GM12878 (cell line): ENCODE data around the gene SIM2. TPM values are rescaled to one million over a fixed set of nuclear protein-coding genes. Genes with fewer than 3 reads are reported as not detected.

ENCODE experiments used
- ATAC-seq: fragments of 200-7000 bp; cut with Tn5 transposase; 3 replicates; pipeline ENCODE4 v1.9.1; 2020; ENCODE audit warnings: mild to moderate bottlenecking, moderate library complexity
- BruUV-seq: library from RNA; stranded (reverse); fragments of 400-500 nt; replicated peaks from 2 replicates; lab custom pipeline; 2021; lab: Mats Ljungman, UMichigan
- CTCF ChIA-PET: fragments of 300-600 bp; sonication (Branson Sonifier 250); formaldehyde crosslinking; extraction: SDS; loops from one replicate; lab custom pipeline; 2021; ENCODE audit warnings: inconsistent platforms; lab: Yijun Ruan, JAX
- POLR2A ChIA-PET: fragments of 350-600 bp; formaldehyde crosslinking; extraction: SDS; loops from one replicate; lab custom pipeline; 2021; ENCODE audit warnings: inconsistent platforms; lab: Charles Lee
- RAD21 ChIA-PET: fragments of 300-600 bp; sonication (Branson Sonifier 250); formaldehyde crosslinking; loops from one replicate; lab custom pipeline; 2023; ENCODE audit warnings: antibody characterized with exemption; ENCODE audit not compliant: unreplicated experiment; lab: Charles Lee
- SMC1A ChIA-PET: fragments of 300-600 bp; sonication (Branson Sonifier 250); formaldehyde crosslinking; loops from one replicate; lab custom pipeline; 2023; ENCODE audit not compliant: unreplicated experiment, uncharacterized antibody; lab: Charles Lee
- DNase-seq: peaks from one replicate; pipeline ENCODE4 v3.0.0-alpha.2; 2011; ENCODE audit warnings: low read depth, low spot score
- FAIRE-seq: peaks from 3 replicates; lab custom pipeline; 2011; peaks lifted over from hg19 to GRCh38; lab: Jason Lieb, UNC
- H2AFZ ChIP-seq: 2 replicates; pipeline ENCODE4 v1.6.0; 2011; ENCODE audit warnings: low read depth, low read length, control low read depth; ENCODE audit not compliant: control insufficient read depth
- H3K27ac ChIP-seq: 2 replicates; pipeline ENCODE4 v1.5.1; 2011; ENCODE audit warnings: control low read depth; ENCODE audit not compliant: control insufficient read depth, insufficient read depth
- H3K27me3 ChIP-seq, 2 experiments: replicated peaks in 1 of 2; 2 replicates each; pipeline versions ENCODE4 v1.6.0 to v1.6.1; 2011; ENCODE audit warnings: low read length in 1 of 2; ENCODE audit not compliant: control insufficient read depth in 2 of 2, insufficient read depth in 2 of 2
- H3K36me3 ChIP-seq, 2 experiments: 2 replicates each; pipeline ENCODE4 v1.5.1; 2011; ENCODE audit warnings: low read length in 1 of 2; ENCODE audit not compliant: control insufficient read depth in 2 of 2, insufficient read depth in 2 of 2
- H3K4me1 ChIP-seq: 2 replicates; pipeline ENCODE4 v1.6.1; 2011; ENCODE audit warnings: mild to moderate bottlenecking, low read length, moderate library complexity, mixed read lengths; ENCODE audit not compliant: control insufficient read depth, insufficient read depth
- H3K4me2 ChIP-seq: 2 replicates; pipeline ENCODE4 v1.6.0; 2011; ENCODE audit warnings: control low read depth; ENCODE audit not compliant: control insufficient read depth, insufficient read depth
- H3K4me3 ChIP-seq: fragments of 200-600 bp; sonication (generic); 2 replicates; pipeline ENCODE4 v1.5.1; 2016
- H3K79me2 ChIP-seq: 2 replicates; pipeline ENCODE4 v1.6.0; 2011; ENCODE audit warnings: low read length; ENCODE audit not compliant: control insufficient read depth, insufficient read depth
- H3K9ac ChIP-seq: 2 replicates; pipeline ENCODE4 v1.8.0; 2011; ENCODE audit warnings: low read length, control low read depth, mixed read lengths; ENCODE audit not compliant: control insufficient read depth, insufficient read depth
- H3K9me3 ChIP-seq: replicated peaks from 3 replicates; pipeline ENCODE4 v1.5.1; 2011; ENCODE audit warnings: mild to moderate bottlenecking, low read length; ENCODE audit not compliant: control insufficient read depth, insufficient read depth
- H4K20me1 ChIP-seq: 2 replicates; pipeline ENCODE4 v1.6.0; 2011; ENCODE audit not compliant: control insufficient read depth, insufficient read depth
- ASH2L ChIP-seq: fragments of 300-600, 200-600 bp; sonication (generic); IDR thresholded peaks from 2 replicates; pipeline ENCODE4 v1.6.1; 2017; ENCODE audit warnings: low read depth, mild to moderate bottlenecking, borderline replicate concordance
- CHD1 ChIP-seq: IDR thresholded peaks from 2 replicates; pipeline ENCODE4 v1.6.1; 2012; ENCODE audit warnings: low read depth, low read length, improper control_type of control experiment
- NR2F1 ChIP-seq: fragments of 450-650 bp; conservative IDR thresholded peaks from 2 replicates; pipeline ENCODE4 v1.6.1; 2017; ENCODE audit warnings: mild to moderate bottlenecking
- TCF7 ChIP-seq: IDR thresholded peaks from 2 replicates; pipeline ENCODE4 v1.6.1; 2014; ENCODE audit warnings: antibody characterized with exemption, borderline replicate concordance
- ZBTB11 ChIP-seq: fragments of 450-650 bp; formaldehyde crosslinking; IDR thresholded peaks from 2 replicates; pipeline ENCODE4 v1.5.0; 2022; ENCODE audit warnings: mild to moderate bottlenecking, missing genetic modification characterization
- WGBS: methylation state at CpG from one replicate; pipeline ENCODE4 v1.1.6; 2016; ENCODE audit warnings: low lambda C conversion rate; ENCODE audit not compliant: insufficient replicate concordance, insufficient coverage; ENCODE audit errors: missing lambda C conversion rate; 5-methylcytosine and 5-hydroxymethylcytosine counted together
- in situ Hi-C: fragments of 300-500 bp; cut with MboI; formaldehyde crosslinking; loops from 9 replicates; pipeline ENCODE4 v1.14.3; 2018; ENCODE audit warnings: mixed read lengths
- intact Hi-C: fragments of 100-400 bp; cut with micrococcal nuclease; formaldehyde crosslinking; loops from one replicate; pipeline ENCODE4 v1.14.2; 2022; ENCODE audit not compliant: unreplicated experiment
- polyA plus RNA-seq, 11 experiments: library from polyadenylated mRNA; depleted of rRNA in 4 of 11; unstranded in 6 of 11; stranded (reverse) in 5 of 11; fragments of >200 nt; fragmentation: Nextera tagmentation in 4 of 11; fragmentation: Illumina TruSeq in 1 of 11; extraction: Ambion mirVana in 4 of 11; extraction: Trizol in 1 of 11; gene quantifications; 1 replicate in 1 of 11; 2 replicates in 10 of 11; pipeline versions ENCODE4 v1.2.1 to v1.2.3, GENCODE V29; 2011 to 2016; ENCODE audit warnings: inconsistent platforms in 2 of 11, missing spikeins in 2 of 11, low read depth in 1 of 11
- total RNA-seq, 4 experiments: library from RNA; depleted of rRNA in 3 of 4; stranded (reverse); fragments of >200 nt in 3 of 4; fragmentation: Illumina TruSeq in 1 of 4; extraction: Trizol in 1 of 4; gene quantifications; 2 replicates each; pipeline versions ENCODE4 v1.2.1 to v1.2.3, GENCODE V29; 2013 to 2021

SIM2 gene
- total and polyA plus RNA-seq, 10 of the 15 experiments (the other 5 are each of a cell fraction or from before 2014, with no cell fraction given) = 0.02 to 0.15 (median 0.05) TPM; not detected in 7

GRCh38 chr21:36663033-36663855 is 35.7 kb upstream of the SIM2 start (continued):
- no peak for TF ChIP-seq ZBTB11 (CRISPR knock-in tag)
- no peak for TF ChIP-seq ASH2L

GRCh38 chr21:36664662-36664990 is 34.3 kb upstream of the SIM2 start:
- Histone ChIP-seq H3K9me3 (no peaks in the 10 kb centered on the region), H3K9ac (no peak overlapping the region), H3K4me2 (no peak overlapping the region), H3K79me2 (no peaks in the 10 kb centered on the region), H3K27me3 (peaks cover 0 to 3% of the 10 kb centered on the region in 2 experiments; a peak in 1 of 4 replicates)
- ChIA-PET RAD21 (no interaction called here), POLR2A (no interaction called here)
- no peak for FAIRE-seq
- TF ChIP-seq CHD1 = no peak
- TF ChIP-seq TCF7 = no peak
- TF ChIP-seq NR2F1 = no peak
- TF ChIP-seq, all 136 proteins: peak for 0
- intact Hi-C loops = no loop called here
- DNase-seq (no peak), ATAC-seq (no peak)
- no TSS peak for BruUV-seq
- Histone ChIP-seq H3K27ac (no peak overlapping the region), H3K4me1 (no peaks in the 10 kb centered on the region), H4K20me1 (no peaks in the 10 kb centered on the region), H2AFZ (no peak overlapping the region), H3K36me3 (no peaks in the 10 kb centered on the region), H3K4me3 (no peak overlapping the region)
- ChIA-PET SMC1A (no interaction called here), CTCF (interaction anchor here (3.7 kb wide), 1 partner anchor 34 kb away, joined by 13 read pairs; no protein-coding TSS in a partner anchor)
- WGBS = 63% methylated on average over 9 of the region's 9 CpGs
- in situ Hi-C loops = no loop called here
